HG03103 (cell line): ENCODE results near the gene PQBP1.
A peak's percentile ranks its signal among the peaks of the same experiment; 100 is the strongest.

Source experiments
- ATAC-seq: cut with Tn5 transposase; IDR thresholded peaks from one replicate; pipeline ENCODE4 v1.9.1; 2021; ENCODE audit warnings: low read depth; ENCODE audit not compliant: unreplicated experiment

The PQBP1 gene

DNA sequence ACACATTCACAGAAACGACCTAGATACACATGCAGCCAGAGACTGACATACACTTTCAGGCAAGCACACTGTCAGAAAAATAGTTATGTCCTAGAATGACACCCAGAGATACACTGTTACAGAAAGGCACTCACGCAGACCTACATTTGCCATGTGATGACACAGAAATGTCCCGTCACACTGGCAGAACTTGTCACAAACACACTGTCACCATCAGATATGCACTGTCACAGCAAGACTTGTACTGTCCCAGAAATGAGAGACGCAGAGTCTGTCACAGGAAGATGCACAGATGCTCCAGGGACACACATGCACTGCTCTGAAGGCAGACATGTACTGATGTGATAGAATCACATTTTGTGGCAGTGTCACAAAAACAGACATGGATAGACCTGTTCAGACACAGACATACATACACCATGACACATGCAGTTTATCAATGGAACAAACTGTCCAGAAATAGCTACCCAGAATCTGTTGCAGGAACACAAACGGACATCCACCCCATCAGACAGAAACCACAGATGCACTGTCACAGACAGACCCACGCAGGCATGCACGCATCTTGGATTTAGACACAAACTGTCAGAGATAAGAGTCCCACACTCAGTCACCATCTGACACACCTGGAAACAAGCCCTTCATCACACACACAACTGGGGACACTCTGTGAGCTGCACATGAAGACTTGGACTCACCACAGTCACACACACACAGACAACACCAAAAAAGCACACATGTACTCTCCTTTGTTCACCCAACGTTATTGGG is 22.4 kb downstream of the PQBP1 start:
- ATAC-seq = no peak

DNA sequence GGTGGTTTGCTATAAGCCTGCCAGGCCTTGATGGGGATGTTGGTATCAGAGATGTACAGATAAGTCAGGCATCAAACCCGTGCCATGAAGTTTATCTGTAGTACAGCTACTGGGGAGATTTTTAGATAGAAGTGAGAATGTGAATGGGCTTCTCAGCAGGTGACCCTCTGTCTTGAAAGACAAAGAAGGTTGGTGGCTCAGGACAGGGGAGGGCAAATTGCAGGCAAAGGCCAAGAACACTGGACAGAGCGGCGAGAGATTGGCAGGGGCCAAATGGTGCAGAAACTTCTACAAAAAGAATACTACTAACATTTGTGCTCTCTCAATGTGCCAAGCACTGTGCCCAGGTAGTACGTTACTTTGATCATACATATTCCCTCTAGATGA is 23.0 kb downstream of the PQBP1 start:
- ATAC-seq = no peak

- no peak for ATAC-seq
Measured at GRCh38 chrX:48923771-48924170, 26.0 kb downstream of the PQBP1 start.

DNA sequence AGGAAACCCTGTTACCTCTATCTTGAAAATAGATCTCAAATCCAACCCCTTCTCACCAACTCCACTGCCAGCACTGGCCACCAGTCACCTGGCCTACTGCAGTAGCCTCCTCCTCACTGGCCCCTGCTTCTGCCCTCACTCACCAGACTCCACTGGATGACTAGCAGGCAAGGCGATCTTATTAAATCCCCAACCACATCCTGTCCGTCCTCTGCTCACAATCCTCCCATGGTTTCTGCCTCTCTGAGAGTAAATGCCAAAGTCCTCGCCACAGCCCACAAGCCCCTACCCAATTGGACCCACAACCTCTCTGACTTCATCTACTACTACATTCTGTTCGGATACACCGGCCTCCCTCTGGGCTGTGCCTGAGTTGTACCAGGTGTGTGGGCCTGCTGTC is 26.5 kb downstream of the PQBP1 start:
- ATAC-seq = no peak

- ATAC-seq = no peak
Measured at GRCh38 chrX:48927123-48927522, 29.4 kb downstream of the PQBP1 start.

GRCh38 chrX:48927736-48928382 is 30.1 kb downstream of the PQBP1 start:
- no peak for ATAC-seq

DNA sequence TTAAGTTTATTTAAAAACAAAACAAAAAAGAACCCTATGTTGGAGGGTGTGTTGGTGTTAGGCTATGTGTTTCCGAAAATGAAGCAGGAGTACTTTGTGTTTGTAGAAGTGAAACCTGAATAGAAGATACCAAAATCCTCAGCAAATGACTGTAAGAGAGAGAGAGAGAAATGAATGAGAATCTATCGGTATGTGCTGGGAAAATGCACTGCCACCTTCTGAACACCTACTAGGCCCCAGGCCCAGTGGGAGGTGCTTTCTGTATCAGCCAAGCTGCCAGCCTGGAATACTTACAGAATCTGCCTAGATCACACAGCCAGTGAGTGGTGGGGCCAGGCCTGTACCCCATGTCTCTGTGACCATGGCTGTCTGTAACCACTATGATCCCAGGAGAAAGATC is 36.0 kb downstream of the PQBP1 start:
- ATAC-seq = no peak

- ATAC-seq = no peak
Measured at GRCh38 chrX:48934581-48935300, 37.0 kb downstream of the PQBP1 start.

DNA sequence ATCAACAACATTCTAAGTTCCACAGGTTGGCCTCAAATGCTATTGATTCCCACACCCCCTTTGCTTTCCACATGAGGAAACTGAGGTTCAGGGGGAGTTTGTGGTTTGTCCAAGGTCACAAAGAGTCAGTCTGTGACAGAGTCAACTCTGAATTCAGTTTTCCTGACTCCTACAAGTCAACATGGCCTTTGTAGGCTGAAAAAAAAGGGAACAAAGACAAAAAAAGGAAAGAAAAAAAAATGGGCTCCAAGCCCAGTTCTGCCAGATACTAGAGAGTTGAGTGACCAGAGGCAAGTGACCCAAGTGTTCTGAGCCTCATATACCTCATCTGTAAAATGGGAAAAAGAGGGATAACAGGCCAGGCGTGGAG is 37.6 kb downstream of the PQBP1 start:
- ATAC-seq = no peak

DNA sequence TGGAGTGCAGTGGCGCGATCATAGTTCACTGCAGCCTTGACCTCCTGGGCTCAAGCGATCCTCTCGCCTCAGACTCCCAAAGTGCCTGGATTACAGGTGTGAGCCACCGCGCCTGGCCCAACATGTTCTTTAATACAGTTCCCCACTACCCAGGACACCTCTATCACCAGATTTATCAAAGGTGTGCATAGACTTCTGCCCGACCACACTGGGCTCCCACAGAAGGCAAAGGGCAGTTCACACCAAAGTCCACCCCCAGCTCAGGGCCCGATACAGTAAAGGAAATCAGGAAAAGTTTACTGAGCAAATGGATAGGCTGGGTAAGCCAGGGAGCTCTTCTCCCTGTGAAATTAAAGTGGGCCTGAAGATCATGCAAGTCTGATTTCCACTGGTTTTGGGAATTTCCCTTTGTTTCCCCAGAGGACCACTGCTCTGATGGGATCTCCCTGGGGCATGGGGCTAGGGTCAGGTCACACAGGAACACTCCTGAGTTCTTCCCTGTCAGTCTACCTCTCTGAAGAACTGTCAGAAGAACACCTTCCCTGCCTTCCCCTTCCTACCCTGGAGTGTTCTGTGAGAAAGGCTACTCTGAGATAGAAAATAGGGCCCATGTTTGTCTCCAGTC is 38.8 kb downstream of the PQBP1 start:
- no peak for ATAC-seq

DNA sequence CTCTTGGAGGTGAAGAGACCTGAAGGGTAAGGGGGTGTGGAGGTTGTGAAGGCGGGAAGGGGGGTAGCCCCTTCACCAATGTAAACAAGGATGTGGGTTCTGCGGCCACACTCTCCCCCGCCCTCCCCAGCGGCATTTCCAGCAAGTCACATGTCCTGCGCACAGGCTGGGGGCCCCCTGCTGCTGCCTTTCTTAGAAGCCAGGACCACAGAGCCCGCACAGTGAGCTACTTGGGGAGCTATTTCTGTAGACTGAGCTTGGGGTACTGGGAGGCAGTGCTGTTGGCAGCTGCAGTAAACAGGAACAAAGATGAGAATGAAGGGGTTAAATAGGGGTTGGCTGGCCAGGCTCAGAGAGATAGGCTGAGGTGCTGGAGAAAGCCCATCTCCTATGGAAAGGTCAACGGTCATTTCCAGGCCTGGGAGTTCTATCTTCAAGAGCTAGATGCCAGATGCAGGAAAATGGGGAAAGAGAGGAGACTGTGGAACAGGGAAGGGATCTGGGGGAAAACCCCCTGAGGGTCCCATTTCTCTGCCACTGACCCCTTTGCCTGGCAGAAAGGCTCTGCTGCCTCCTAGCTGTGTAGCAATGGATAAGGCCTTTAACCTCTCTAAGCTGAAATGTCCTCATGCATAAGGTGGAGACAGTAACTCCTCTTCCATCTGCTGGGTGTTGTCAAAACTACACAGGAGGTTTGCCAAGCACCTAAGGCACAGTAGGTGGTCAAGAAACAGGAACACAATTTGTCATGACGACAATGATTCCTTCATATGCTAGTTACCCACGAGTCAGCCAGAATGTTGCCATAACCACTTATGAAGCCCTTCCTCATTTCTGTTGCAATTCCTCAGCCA is 39.6 kb downstream of the PQBP1 start:
- ATAC-seq = peak; percentile 57

- ATAC-seq = peak; percentile 42
Measured at GRCh38 chrX:48938721-48939425, 41.1 kb downstream of the PQBP1 start.

- ATAC-seq = no peak
Measured at GRCh38 chrX:48939524-48940228, 41.9 kb downstream of the PQBP1 start.

DNA sequence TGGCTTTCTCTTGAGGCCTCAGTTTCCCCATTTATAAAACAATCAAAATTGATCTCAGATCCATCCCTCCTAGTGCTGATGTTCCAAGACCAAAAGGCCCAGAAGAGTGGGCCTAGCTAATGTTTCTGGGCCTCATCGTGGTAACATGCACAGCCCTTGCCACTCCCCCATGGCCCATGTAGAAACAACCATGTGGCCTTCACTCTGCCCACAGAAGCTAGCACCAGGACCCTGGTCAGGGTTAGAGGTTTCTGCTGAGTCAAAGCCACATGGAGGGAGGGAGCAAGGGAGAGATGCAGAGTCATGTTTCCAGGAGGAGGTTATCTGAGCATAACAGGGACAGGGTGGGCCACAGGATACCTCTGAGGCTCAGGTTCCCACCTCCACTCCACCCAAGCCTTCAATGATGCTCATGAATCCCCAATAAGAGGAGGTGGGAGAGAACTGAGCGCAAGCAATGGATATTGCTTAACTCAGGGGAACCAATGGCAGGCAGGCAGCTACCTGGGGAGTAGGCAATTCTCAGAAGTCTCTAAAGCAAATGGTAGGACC is 42.8 kb downstream of the PQBP1 start:
- no peak for ATAC-seq

GRCh38 chrX:48942895-48943294 is 45.2 kb downstream of the PQBP1 start:
- no peak for ATAC-seq

GRCh38 chrX:48945517-48946348 is 48.0 kb downstream of the PQBP1 start:
- no peak for ATAC-seq

DNA sequence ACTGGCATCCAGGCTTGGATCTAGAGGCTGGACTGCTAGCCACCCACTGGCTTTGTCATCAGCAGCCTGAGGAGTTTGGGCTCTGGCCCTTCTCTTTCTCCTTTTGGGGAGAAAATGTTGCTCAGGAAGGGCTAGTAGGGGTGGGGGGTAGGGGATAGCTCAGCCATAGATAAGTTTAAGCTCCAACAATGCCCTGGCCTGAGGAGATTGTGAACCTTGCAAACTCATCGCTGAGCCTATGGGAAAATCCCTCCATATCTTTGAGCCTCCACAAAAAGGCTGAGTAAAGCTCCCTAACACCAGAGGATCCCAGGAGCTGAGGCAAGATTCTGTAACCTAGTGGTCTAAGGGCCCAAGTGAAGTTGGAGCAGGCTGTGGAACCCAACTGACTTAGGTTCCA is 50.9 kb downstream of the PQBP1 start:
- no peak for ATAC-seq
